ENCODE measurements around the gene MRTFA.

GRCh38 chr22:40603088-40603605 lies 33.4 kb downstream of the MRTFA start:
- no peak for TF ChIP-seq CTCF (conservative IDR thresholded peaks at IDR 0.05)
- no peak for TF ChIP-seq ZFX (IDR thresholded peaks at IDR 0.05)
